Measurements from ENCODE around the gene SNRPA.
"Not testable (repeated sequence)": the region's sequence is repeated elsewhere in the genome, so short reads cannot be mapped to it uniquely, and the experiment has no call there.

The SNRPA gene

GRCh38 chr19:40758491-40758890 is 7.5 kb downstream of the SNRPA start:
- H3K9me3 ChIP-seq = no peaks in the 10 kb centered on the region
- H3K4me3 ChIP-seq = no peak overlapping the region
- H3K36me3 ChIP-seq = peaks cover 70 to 90% (median 81%) of the 10 kb centered on the region in 3 donors
- peaks cover 0 to 36% (median 26%) of the 10 kb centered on the region in 4 donors for H3K4me1 ChIP-seq
- H3K27ac ChIP-seq = no peak overlapping the region
- intact Hi-C loops (cut with DNase I; ENCODE audit: low total_unique reads) = loop anchor here (10.0 kb wide), 1 partner anchor 46 kb away; no protein-coding TSS in a partner anchor
- H3K27me3 ChIP-seq = no peaks in the 10 kb centered on the region
- TF ChIP-seq CTCF (IDR thresholded peaks at IDR 0.05) = no peak
- DNase-seq = no peak

GRCh38 chr19:40759352-40759751 is 8.3 kb downstream of the SNRPA start:
- Histone ChIP-seq H3K27me3 (no peaks in the 10 kb centered on the region), H3K4me1 (peaks cover 0 to 28% (median 19%) of the 10 kb centered on the region in 4 donors), H3K4me3 (no peak overlapping the region), H3K9me3 (no peaks in the 10 kb centered on the region), H3K36me3 (peaks cover 78 to 95% (median 90%) of the 10 kb centered on the region in 3 donors), H3K27ac (no peak overlapping the region)
- DNase-seq = no peak
- TF ChIP-seq CTCF (IDR thresholded peaks at IDR 0.05) = no peak
- intact Hi-C loops (cut with DNase I; ENCODE audit: low total_unique reads) = loop anchor here (10.0 kb wide), 1 partner anchor 45 kb away; no protein-coding TSS in a partner anchor

- intact Hi-C loops (cut with DNase I; ENCODE audit: low total_unique reads) = no loop called here
- Histone ChIP-seq H3K27me3 (no peaks in the 10 kb centered on the region), H3K4me1 (no peaks in the 10 kb centered on the region), H3K4me3 (no peak overlapping the region), H3K9me3 (no peaks in the 10 kb centered on the region), H3K27ac (no peak overlapping the region), H3K36me3 (peaks cover 90 to 100% (median 95%) of the 10 kb centered on the region in 3 donors)
- DNase-seq = no peak
- TF ChIP-seq CTCF (IDR thresholded peaks at IDR 0.05) = no peak
These were observed 11.9 kb downstream of the SNRPA start for GRCh38 chr19:40762754-40763470.

- Histone ChIP-seq H3K36me3 (peaks cover 84 to 100% (median 89%) of the 10 kb centered on the region in 3 donors), H3K9me3 (no peaks in the 10 kb centered on the region), H3K27me3 (no peaks in the 10 kb centered on the region), H3K4me3 (no peak overlapping the region), H3K27ac (no peak overlapping the region), H3K4me1 (no peaks in the 10 kb centered on the region)
- intact Hi-C loops (cut with DNase I; ENCODE audit: low total_unique reads) = no loop called here
- TF ChIP-seq CTCF (IDR thresholded peaks at IDR 0.05) = no peak
- DNase-seq = no peak
These were observed 12.5 kb downstream of the SNRPA start for GRCh38 chr19:40763526-40763925.

- H3K36me3 ChIP-seq = peaks cover 79 to 100% (median 85%) of the 10 kb centered on the region in 3 donors
- H3K27ac ChIP-seq = no peak overlapping the region
- intact Hi-C loops (cut with DNase I; ENCODE audit: low total_unique reads) = no loop called here
These were observed 13.0 kb downstream of the SNRPA start for GRCh38 chr19:40763963-40764362.

GRCh38 chr19:40766385-40766784 is 15.4 kb downstream of the SNRPA start:
- H3K4me1 ChIP-seq; H3K27ac ChIP-seq; H3K9me3 ChIP-seq; H3K4me3 ChIP-seq; intact Hi-C loops (cut with DNase I; ENCODE audit: low total_unique reads); H3K27me3 ChIP-seq; DNase-seq: not testable (repeated sequence)
- peaks cover 56 to 80% (median 62%) of the 10 kb centered on the region in 3 donors for H3K36me3 ChIP-seq

More at GRCh38 chr19:40763963-40764362, 13.0 kb downstream of the SNRPA start:
- H3K9me3 ChIP-seq = no peaks in the 10 kb centered on the region
- H3K4me3 ChIP-seq = no peak overlapping the region
- no peak for DNase-seq
- no peaks in the 10 kb centered on the region for H3K4me1 ChIP-seq
- H3K27me3 ChIP-seq = no peaks in the 10 kb centered on the region
- TF ChIP-seq CTCF (IDR thresholded peaks at IDR 0.05) = no peak
